ENCODE measurements around the gene L3HYPDH. TPM values are rescaled to one million over a fixed set of nuclear protein-coding genes. Genes with fewer than 3 reads are reported as not detected.

L3HYPDH gene
- total and polyA plus RNA-seq, 2 donors (not counting 3 experiments of a cell fraction or from before 2014, with no cell fraction given) = 26.2 to 30.2 TPM

DNA sequence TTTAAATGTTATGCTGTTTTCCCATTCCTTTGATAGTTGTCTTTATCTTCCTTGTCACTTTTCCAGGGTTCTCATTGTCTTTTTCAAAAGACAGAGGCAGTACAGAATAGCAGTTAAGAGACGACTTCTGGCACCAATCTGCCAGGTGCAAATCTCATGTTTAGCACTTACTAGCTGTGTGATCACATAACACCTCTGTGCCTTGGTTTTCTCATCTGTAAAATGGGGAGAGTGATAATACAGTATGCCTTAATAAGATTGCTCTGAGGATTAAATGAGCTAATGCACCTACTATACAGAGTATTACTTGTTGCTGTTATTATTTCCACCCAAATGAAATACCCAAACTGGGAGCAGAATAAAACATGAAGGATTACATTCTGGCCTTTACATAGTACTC is 23.8 kb downstream of the L3HYPDH start:
- TF ChIP-seq GATA2 (IDR thresholded peaks at IDR 0.05; ENCODE audit: insufficient read depth, insufficient read length, low read depth, low read length) (no peak), POLR2A (IDR thresholded peaks at IDR 0.05; ENCODE audit: low read depth, low read length) (no peak), EZH2 (IDR thresholded peaks at IDR 0.05; ENCODE audit: borderline replicate concordance, low read depth, low read length, severe bottlenecking) (no peak), JUN (IDR thresholded peaks at IDR 0.05; ENCODE audit: borderline replicate concordance, insufficient read depth, insufficient read length, low read depth) (no peak), FOS (IDR thresholded peaks at IDR 0.05; ENCODE audit: borderline replicate concordance, insufficient read depth, low read length) (no peak), MYC (IDR thresholded peaks at IDR 0.05; ENCODE audit: low read depth, low read length) (no peak), POLR2AphosphoS5 (IDR thresholded peaks at IDR 0.05; ENCODE audit: insufficient read depth, low read depth, low read length) (no peak)
- TF ChIP-seq, protein P1, sequence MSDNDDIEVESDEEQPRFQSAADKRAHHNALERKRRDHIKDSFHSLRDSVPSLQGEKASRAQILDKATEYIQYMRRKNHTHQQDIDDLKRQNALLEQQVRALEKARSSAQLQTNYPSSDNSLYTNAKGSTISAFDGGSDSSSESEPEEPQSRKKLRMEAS (IDR thresholded peaks at IDR 0.05; ENCODE audit: insufficient read depth, insufficient read length) = no peak
- TF ChIP-seq, protein P2, sequence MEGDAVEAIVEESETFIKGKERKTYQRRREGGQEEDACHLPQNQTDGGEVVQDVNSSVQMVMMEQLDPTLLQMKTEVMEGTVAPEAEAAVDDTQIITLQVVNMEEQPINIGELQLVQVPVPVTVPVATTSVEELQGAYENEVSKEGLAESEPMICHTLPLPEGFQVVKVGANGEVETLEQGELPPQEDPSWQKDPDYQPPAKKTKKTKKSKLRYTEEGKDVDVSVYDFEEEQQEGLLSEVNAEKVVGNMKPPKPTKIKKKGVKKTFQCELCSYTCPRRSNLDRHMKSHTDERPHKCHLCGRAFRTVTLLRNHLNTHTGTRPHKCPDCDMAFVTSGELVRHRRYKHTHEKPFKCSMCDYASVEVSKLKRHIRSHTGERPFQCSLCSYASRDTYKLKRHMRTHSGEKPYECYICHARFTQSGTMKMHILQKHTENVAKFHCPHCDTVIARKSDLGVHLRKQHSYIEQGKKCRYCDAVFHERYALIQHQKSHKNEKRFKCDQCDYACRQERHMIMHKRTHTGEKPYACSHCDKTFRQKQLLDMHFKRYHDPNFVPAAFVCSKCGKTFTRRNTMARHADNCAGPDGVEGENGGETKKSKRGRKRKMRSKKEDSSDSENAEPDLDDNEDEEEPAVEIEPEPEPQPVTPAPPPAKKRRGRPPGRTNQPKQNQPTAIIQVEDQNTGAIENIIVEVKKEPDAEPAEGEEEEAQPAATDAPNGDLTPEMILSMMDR (IDR thresholded peaks at IDR 0.05; ENCODE audit: extremely low read depth in 1 of 2, insufficient read depth in 1 of 2, low read depth in 1 of 2, low read length in 2 of 2) = no peak
- no TSS peak for BruUV-seq (replicated peaks)
- Histone ChIP-seq H3K4me2 (ENCODE audit: insufficient read depth, low read length) (no peak overlapping the region), H3K4me1 (ENCODE audit: control insufficient read depth, extremely low read depth, insufficient read depth, low read length) (peaks cover 5% of the 10 kb centered on the region), H3K79me2 (ENCODE audit: control insufficient read depth, insufficient read depth, low read length) (no peaks in the 10 kb centered on the region), H3K4me3 (replicated peaks in 1 of 3; ENCODE audit: insufficient read depth in 1 of 3, low read depth in 1 of 3, low read length in 3 of 3) (no peak overlapping the region), H3K27me3 (ENCODE audit: control insufficient read depth in 2 of 2, insufficient read depth in 2 of 2, low read length in 2 of 2) (no peaks in the 10 kb centered on the region), H3K27ac (ENCODE audit: insufficient read depth, low read depth, low read length) (no peak overlapping the region), H3K9me3 (replicated peaks; ENCODE audit: control insufficient read depth, insufficient read depth, low read length) (no peaks in the 10 kb centered on the region), H2AFZ (ENCODE audit: low read depth, low read length) (no peak overlapping the region), H3K36me3 (ENCODE audit: control insufficient read depth in 2 of 2, extremely low read depth in 1 of 2, insufficient read depth in 2 of 2, low read length in 2 of 2) (no peaks in the 10 kb centered on the region), H4K20me1 (replicated peaks; ENCODE audit: control insufficient read depth, extremely low read depth, insufficient read depth, low read length) (no peaks in the 10 kb centered on the region), H3K9me1 (replicated peaks; ENCODE audit: control insufficient read depth, extremely low read depth, insufficient read depth, low read length) (no peaks in the 10 kb centered on the region), H3K9ac (replicated peaks; ENCODE audit: extremely low read depth, insufficient read depth, low read length) (no peak overlapping the region)
- intact Hi-C loops (cut with micrococcal nuclease) = no loop called here
- no peak for FAIRE-seq
- CTCF ChIA-PET = no interaction called here
- POLR2A ChIA-PET = no interaction called here
- DNase-seq (ENCODE audit: low read depth, low spot score) = no peak
- dilution Hi-C loops (cut with MboI; ENCODE audit: extremely low pct_ligation_motif_present, low sequenced_read_pairs) = no loop called here

All from endothelial cell of umbilical vein (primary cell).